Measurements from ENCODE around the gene LDLRAD4.

- TF ChIP-seq CTCF (conservative IDR thresholded peaks at IDR 0.05) (no peak), ZFX (IDR thresholded peaks at IDR 0.05) (no peak)
Measured at GRCh38 chr18:13175754-13176210, 42.8 kb upstream of the LDLRAD4 start.
